Epidermal melanocyte (primary cell): ENCODE data around the gene THPO.

ENCODE experiments used
- DNase-seq: peaks from one replicate; pipeline ENCODE4 v3.0.0; 2011; ENCODE audit warnings: low spot score; ENCODE audit not compliant: insufficient read length

Gene THPO

GRCh38 chr3:184377882-184378445 lies at the start of gene THPO:
Gene THPO, minus strand, starts transcription at chr3:184378207. Its CDS starts 1,948 bp downstream, at chr3:184376259.
- DNase-seq, result no peak

- no peak for DNase-seq
Observed at GRCh38 chr3:184426691-184427141, 48.7 kb upstream of the THPO start.

GRCh38 chr3:184423561-184423960 lies 45.6 kb upstream of the THPO start:
- DNase-seq, result no peak

- DNase-seq, result no peak
Observed at GRCh38 chr3:184419171-184419570, 41.2 kb upstream of the THPO start.

GRCh38 chr3:184417619-184418327 lies 39.8 kb upstream of the THPO start:
- no peak for DNase-seq

GRCh38 chr3:184415203-184415490 lies 37.1 kb upstream of the THPO start:
- no peak for DNase-seq

GRCh38 chr3:184414418-184415202 lies 36.6 kb upstream of the THPO start:
- DNase-seq, result no peak

GRCh38 chr3:184409946-184410500 lies 32.0 kb upstream of the THPO start:
- no peak for DNase-seq

- no peak for DNase-seq
Observed at GRCh38 chr3:184409331-184409926, 31.4 kb upstream of the THPO start.

- no peak for DNase-seq
Observed at GRCh38 chr3:184405075-184406030, 27.3 kb upstream of the THPO start.

- no peak for DNase-seq
Observed at GRCh38 chr3:184399410-184399809, 21.4 kb upstream of the THPO start.

GRCh38 chr3:184395320-184395660 lies 17.3 kb upstream of the THPO start:
- no peak for DNase-seq

GRCh38 chr3:184391266-184391665 lies 13.3 kb upstream of the THPO start:
- no peak for DNase-seq

- DNase-seq, result no peak
Observed at GRCh38 chr3:184389935-184390528, 12.0 kb upstream of the THPO start.

- no peak for DNase-seq
Observed at GRCh38 chr3:184389384-184389783, 11.4 kb upstream of the THPO start.

GRCh38 chr3:184388936-184389230 lies 10.9 kb upstream of the THPO start:
- no peak for DNase-seq

- DNase-seq, result no peak
Observed at GRCh38 chr3:184388164-184388935, 10.3 kb upstream of the THPO start.

GRCh38 chr3:184387174-184387714 lies 9.2 kb upstream of the THPO start:
- no peak for DNase-seq

GRCh38 chr3:184386047-184386806 lies 8.2 kb upstream of the THPO start:
- no peak for DNase-seq
